Ishikawa (cell line): ENCODE results near the gene CHTF18.

Experiments
- CEBPB ChIP-seq: IDR thresholded peaks from 2 replicates; pipeline ENCODE4 v1.6.1; 2012
- CREB1 ChIP-seq: IDR thresholded peaks from 2 replicates; pipeline ENCODE4 v1.6.1; 2012; ENCODE audit warnings: low read depth
- EGR1 ChIP-seq: IDR thresholded peaks from 2 replicates; pipeline ENCODE4 v1.6.1; 2012
- EP300 ChIP-seq: IDR thresholded peaks from 2 replicates; pipeline ENCODE4 v1.6.1; 2012; ENCODE audit warnings: borderline replicate concordance
- FOXM1 ChIP-seq: IDR thresholded peaks from 2 replicates; pipeline ENCODE4 v1.6.1; 2012; ENCODE audit warnings: low read depth, borderline replicate concordance
- NFIC ChIP-seq: IDR thresholded peaks from 2 replicates; pipeline ENCODE4 v1.6.1; 2012
- RAD21 ChIP-seq: IDR thresholded peaks from 2 replicates; pipeline ENCODE4 v1.6.1; 2012; ENCODE audit warnings: low read depth
- TAF1 ChIP-seq: IDR thresholded peaks from 2 replicates; pipeline ENCODE4 v1.6.1; 2012; ENCODE audit warnings: low read depth, mild to moderate bottlenecking
- TCF12 ChIP-seq: IDR thresholded peaks from 2 replicates; pipeline ENCODE4 v1.6.1; 2012; ENCODE audit warnings: low read depth
- TEAD4 ChIP-seq: IDR thresholded peaks from 2 replicates; pipeline ENCODE4 v1.6.1; 2012
- YY1 ChIP-seq: IDR thresholded peaks from 2 replicates; pipeline ENCODE4 v1.6.1; 2012; ENCODE audit warnings: low read depth
- ZBTB7A ChIP-seq: IDR thresholded peaks from 2 replicates; pipeline ENCODE4 v1.6.1; 2012; ENCODE audit warnings: low read depth
- TF ChIP-seq, protein P1 (sequence below): IDR thresholded peaks from 2 replicates; pipeline ENCODE4 v1.6.1; 2012; ENCODE audit warnings: low read depth, mild to moderate bottlenecking
- TF ChIP-seq, protein P2 (sequence below): IDR thresholded peaks from 2 replicates; pipeline ENCODE4 v1.6.1; 2012
- TF ChIP-seq, protein P3 (sequence below): IDR thresholded peaks from 2 replicates; pipeline ENCODE4 v1.6.1; 2012

The CHTF18 gene

DNA sequence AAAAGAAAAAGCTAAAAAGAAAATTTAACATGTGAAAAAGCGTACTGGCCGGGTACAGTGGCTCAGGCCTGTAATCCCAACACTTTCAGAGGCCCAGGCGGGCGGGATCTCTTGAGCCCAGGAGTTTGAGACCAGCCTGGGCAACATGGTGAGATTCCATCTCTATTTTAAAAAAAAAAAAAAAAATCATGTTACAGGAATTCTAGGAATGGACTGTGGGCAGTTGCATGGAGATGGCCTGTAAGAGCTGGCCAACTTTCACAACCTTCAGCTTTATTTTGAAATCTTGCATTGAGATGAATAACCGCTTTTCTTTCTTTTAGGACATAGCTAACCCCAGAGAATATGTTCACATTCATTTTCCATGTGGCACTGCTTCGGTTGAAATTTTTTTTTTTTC lies 39.4 kb upstream of the CHTF18 start:
- TF ChIP-seq TAF1, result no peak
- no peak for TF ChIP-seq EP300
- TF ChIP-seq FOXM1, result no peak
- TF ChIP-seq EGR1, result no peak

DNA sequence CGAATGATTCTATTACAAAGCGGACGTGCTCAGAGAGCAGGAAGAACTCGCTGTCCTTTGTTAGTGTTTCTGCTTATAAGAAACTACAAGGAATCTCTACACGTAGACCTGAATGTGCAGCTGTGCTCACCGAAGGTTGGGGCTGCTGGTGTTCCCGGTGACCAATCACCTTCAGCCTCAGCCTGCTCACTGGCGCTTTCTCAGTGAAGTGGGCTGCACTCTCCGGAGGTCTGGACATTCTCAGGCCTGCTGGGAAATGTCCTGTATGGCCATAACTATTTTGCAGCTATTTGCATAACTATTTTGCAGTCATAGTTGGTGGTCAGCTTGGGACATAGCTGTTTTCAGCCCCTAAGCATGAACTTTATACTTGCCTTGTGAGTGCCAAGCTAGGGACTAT lies 37.9 kb upstream of the CHTF18 start:
- TF ChIP-seq EP300 (no peak), NFIC (no peak), YY1 (no peak), RAD21 (no peak), ZBTB7A (no peak), TEAD4 (no peak), CREB1 (no peak), TAF1 (no peak), CEBPB (no peak), EGR1 (no peak), TCF12 (no peak)
- TF ChIP-seq, protein P1, sequence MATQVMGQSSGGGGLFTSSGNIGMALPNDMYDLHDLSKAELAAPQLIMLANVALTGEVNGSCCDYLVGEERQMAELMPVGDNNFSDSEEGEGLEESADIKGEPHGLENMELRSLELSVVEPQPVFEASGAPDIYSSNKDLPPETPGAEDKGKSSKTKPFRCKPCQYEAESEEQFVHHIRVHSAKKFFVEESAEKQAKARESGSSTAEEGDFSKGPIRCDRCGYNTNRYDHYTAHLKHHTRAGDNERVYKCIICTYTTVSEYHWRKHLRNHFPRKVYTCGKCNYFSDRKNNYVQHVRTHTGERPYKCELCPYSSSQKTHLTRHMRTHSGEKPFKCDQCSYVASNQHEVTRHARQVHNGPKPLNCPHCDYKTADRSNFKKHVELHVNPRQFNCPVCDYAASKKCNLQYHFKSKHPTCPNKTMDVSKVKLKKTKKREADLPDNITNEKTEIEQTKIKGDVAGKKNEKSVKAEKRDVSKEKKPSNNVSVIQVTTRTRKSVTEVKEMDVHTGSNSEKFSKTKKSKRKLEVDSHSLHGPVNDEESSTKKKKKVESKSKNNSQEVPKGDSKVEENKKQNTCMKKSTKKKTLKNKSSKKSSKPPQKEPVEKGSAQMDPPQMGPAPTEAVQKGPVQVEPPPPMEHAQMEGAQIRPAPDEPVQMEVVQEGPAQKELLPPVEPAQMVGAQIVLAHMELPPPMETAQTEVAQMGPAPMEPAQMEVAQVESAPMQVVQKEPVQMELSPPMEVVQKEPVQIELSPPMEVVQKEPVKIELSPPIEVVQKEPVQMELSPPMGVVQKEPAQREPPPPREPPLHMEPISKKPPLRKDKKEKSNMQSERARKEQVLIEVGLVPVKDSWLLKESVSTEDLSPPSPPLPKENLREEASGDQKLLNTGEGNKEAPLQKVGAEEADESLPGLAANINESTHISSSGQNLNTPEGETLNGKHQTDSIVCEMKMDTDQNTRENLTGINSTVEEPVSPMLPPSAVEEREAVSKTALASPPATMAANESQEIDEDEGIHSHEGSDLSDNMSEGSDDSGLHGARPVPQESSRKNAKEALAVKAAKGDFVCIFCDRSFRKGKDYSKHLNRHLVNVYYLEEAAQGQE, result no peak
- TF ChIP-seq, protein P2, sequence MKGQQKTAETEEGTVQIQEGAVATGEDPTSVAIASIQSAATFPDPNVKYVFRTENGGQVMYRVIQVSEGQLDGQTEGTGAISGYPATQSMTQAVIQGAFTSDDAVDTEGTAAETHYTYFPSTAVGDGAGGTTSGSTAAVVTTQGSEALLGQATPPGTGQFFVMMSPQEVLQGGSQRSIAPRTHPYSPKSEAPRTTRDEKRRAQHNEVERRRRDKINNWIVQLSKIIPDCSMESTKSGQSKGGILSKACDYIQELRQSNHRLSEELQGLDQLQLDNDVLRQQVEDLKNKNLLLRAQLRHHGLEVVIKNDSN, result no peak
- TF ChIP-seq, protein P3, sequence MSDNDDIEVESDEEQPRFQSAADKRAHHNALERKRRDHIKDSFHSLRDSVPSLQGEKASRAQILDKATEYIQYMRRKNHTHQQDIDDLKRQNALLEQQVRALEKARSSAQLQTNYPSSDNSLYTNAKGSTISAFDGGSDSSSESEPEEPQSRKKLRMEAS, result no peak

DNA sequence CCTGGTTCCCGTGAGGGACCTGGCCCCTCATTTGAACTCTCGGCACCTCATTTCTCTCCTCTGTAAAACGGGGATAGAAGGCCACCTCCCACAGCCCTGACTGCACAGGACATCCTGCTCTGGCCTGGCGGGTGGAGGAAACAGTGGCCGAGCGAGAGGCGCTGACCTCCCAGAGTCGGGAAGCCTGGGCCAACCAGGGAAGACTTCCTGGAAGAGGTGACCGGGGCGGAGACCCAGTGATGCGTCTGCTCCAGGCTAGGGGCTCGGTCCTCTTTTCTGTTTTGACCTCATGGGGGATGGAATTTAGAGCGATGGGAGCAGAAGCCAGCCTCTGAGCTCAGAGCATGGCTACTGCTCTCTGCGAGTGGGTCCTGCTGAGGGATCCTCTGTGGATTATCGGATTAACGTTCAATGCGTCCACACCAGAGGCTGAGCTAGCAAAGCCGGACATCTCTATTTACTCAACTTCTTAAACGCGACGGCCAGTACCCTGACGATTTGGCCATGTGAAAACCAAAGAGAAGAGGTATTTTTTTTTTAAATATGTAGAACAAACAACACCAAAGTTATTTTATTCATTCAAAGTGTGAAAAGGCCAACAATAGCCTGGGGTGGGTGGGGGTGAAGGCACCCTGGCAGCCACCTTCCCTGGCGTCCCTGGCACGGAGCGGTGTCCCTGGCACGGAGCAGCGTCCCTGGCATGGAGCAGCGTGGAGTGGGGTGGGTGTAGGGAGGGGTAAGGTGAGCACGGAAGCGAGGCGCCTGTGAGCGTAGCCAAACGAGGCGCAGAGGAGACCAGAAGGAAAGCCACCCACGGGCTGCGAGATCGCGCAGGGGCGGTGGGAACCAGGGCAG lies 37.0 kb upstream of the CHTF18 start:
- TF ChIP-seq TCF12, result no peak
- no peak for TF ChIP-seq YY1
- TF ChIP-seq, protein P1, result no peak

DNA sequence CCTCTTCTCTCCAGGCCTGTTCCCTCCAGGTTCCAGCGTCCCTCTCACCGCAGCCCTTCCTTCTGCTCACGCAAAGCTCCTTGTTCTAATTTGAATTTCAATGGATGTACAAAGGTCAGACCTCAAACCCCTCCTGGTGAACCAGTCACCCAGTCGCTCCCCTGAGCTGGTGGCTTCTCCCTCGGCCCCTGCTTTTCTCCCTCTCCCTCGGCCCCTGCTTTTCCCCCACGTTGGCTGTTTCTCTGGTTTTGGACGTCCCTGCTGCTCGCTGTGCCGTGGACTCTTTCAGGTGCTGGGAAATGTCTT lies 36.5 kb upstream of the CHTF18 start:
- TF ChIP-seq, protein P1, result no peak
- TF ChIP-seq TAF1 (no peak), NFIC (no peak), EP300 (no peak), FOXM1 (no peak), CREB1 (no peak), EGR1 (no peak), CEBPB (no peak), TEAD4 (no peak), YY1 (no peak), RAD21 (no peak), ZBTB7A (no peak)
- TF ChIP-seq, protein P2, result no peak
- TF ChIP-seq, protein P3, result no peak

DNA sequence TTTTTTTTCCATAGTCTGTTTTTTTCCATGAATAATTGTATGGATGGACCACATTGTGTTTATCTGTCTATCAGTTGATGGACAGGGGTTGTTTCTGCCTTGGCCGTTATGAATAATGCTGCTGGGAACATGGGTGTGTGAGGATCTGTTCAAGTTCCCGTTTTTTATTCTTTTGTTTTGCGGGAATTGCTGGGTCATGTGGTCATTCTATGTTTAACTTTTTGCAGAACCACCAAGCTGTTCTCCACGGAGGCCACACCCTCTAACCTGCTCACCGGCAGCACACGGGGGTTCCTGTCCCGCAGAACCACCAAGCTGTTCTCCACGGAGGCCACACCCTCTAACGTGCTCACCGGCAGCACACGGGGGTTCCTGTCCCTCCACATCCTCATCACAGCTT lies 33.8 kb upstream of the CHTF18 start:
- TF ChIP-seq YY1 (no peak), EGR1 (no peak), CEBPB (no peak), EP300 (no peak), TEAD4 (no peak), FOXM1 (no peak)
- TF ChIP-seq, protein P1, result no peak
- TF ChIP-seq, protein P3, result no peak
